ENCODE data around the gene TRIM71. TPM values are rescaled to one million over a fixed set of nuclear protein-coding genes. Genes with fewer than 3 reads are reported as not detected.

Gene TRIM71
- total and polyA plus RNA-seq, 2 of the 13 experiments (the other 11 are each of a cell fraction or from before 2014, with no cell fraction given): 21.7 to 76.9 TPM

DNA sequence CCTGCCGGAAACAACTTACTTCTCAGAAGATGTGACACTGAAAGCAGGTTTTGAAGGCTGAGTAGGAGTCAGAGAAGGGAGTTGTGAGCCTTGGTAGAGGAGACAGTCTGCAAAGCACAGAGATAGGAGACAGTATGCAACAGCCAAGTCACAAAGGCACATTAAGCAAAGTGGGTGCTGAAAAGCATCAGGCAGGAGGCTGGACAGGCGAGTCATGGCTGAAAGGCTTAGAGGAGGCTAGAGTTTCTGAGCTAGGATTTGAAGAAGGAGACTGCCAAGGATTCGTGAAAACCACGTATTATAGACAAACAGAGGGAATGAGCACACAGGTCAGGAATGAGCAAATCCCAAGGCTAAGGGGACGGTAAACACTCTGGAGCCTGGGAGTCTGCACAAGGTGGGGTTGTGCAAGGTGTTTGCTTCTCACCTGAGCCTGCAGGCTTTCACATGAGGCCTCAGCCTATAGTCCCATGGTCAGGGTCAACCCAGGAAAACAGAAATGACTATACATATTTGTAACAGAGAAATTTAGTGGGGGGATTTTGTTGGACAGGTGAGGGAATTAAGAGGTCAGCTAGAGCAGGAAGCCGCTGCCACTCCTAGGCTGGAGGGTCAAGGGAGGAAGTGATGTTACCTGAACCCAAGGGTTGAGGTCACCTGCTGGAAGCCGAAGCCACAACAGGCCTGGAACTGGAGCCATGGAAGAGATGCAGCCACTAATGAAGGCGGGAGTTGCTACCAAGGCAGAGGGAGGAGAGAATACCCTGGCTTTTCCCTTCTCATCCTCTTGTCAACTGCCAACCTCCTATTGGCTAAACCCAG is 23.1 kb upstream of the TRIM71 start (continued):
- TF ChIP-seq, protein P1, sequence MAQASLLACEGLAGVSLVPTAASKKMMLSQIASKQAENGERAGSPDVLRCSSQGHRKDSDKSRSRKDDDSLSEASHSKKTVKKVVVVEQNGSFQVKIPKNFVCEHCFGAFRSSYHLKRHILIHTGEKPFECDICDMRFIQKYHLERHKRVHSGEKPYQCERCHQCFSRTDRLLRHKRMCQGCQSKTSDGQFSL (CRISPR knock-in tag; IDR thresholded peaks at IDR 0.05): no peak
- TF ChIP-seq BHLHE40 (IDR thresholded peaks at IDR 0.05; ENCODE audit: low read length) (0 out of 2 replicates have a peak, but pooled peaks have one; percentile 32), RCOR2 (CRISPR knock-in tag; IDR thresholded peaks at IDR 0.05) (0 out of 2 replicates have a peak, but pooled peaks have one; percentile 31), THAP11 (CRISPR knock-in tag; IDR thresholded peaks at IDR 0.05) (peak; percentile 33; the same call in 1 of the 2 replicates), TRIM24 (CRISPR knock-in tag; IDR thresholded peaks at IDR 0.05) (no peak), FLYWCH1 (CRISPR knock-in tag; IDR thresholded peaks at IDR 0.05) (0 out of 2 replicates have a peak, but pooled peaks have one; percentile 10), NFYB (CRISPR knock-in tag; IDR thresholded peaks at IDR 0.05) (no peak), ZKSCAN5 (CRISPR knock-in tag; IDR thresholded peaks at IDR 0.05) (0 out of 2 replicates have a peak, but pooled peaks have one; percentile 52), NCOA2 (CRISPR knock-in tag; IDR thresholded peaks at IDR 0.05) (peak; percentile 95), ZNF629 (CRISPR knock-in tag; conservative IDR thresholded peaks at IDR 0.05) (0 out of 2 replicates have a peak, but pooled peaks have one; percentile 8), HNF4A (CRISPR knock-in tag; IDR thresholded peaks at IDR 0.05) (peak; percentile 90), FOXA1 (IDR thresholded peaks at IDR 0.05) (no peak), FOXA1 (CRISPR knock-in tag; IDR thresholded peaks at IDR 0.05) (peak; percentile 82), STAG1 (CRISPR knock-in tag; IDR thresholded peaks at IDR 0.05) (peak; percentile 13), SRSF9 (IDR thresholded peaks at IDR 0.05; ENCODE audit: borderline replicate concordance, insufficient read depth, low read depth, low read length, poor library complexity, severe bottlenecking) (no peak), DMAP1 (CRISPR knock-in tag; IDR thresholded peaks at IDR 0.05) (0 out of 2 replicates have a peak, but pooled peaks have one; percentile 19), ZNF350 (CRISPR knock-in tag; IDR thresholded peaks at IDR 0.05; ENCODE audit: borderline replicate concordance, low read depth) (peak; percentile 64; the same call in 1 of the 2 replicates), GATAD2A (CRISPR knock-in tag; IDR thresholded peaks at IDR 0.05) (peak; percentile 93), TBX3 (IDR thresholded peaks at IDR 0.05; ENCODE audit: borderline replicate concordance) (peak; percentile 47; the same call in 1 of the 2 replicates), NCOA1 (CRISPR knock-in tag; IDR thresholded peaks at IDR 0.05) (peak; percentile 96; the same call in 1 of the 2 replicates), EHMT2 (IDR thresholded peaks at IDR 0.05; ENCODE audit: borderline replicate concordance, low read depth, low read length) (0 out of 2 replicates have a peak, but pooled peaks have one; percentile 31)
- TF ChIP-seq, protein P2, sequence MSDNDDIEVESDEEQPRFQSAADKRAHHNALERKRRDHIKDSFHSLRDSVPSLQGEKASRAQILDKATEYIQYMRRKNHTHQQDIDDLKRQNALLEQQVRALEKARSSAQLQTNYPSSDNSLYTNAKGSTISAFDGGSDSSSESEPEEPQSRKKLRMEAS (IDR thresholded peaks at IDR 0.05): peak; percentile 70
- TF ChIP-seq, protein P3, sequence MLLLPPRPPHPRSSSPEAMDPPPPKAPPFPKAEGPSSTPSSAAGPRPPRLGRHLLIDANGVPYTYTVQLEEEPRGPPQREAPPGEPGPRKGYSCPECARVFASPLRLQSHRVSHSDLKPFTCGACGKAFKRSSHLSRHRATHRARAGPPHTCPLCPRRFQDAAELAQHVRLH (CRISPR knock-in tag; IDR thresholded peaks at IDR 0.05; ENCODE audit: borderline replicate concordance, low read depth): no peak
- TF ChIP-seq, protein P4, sequence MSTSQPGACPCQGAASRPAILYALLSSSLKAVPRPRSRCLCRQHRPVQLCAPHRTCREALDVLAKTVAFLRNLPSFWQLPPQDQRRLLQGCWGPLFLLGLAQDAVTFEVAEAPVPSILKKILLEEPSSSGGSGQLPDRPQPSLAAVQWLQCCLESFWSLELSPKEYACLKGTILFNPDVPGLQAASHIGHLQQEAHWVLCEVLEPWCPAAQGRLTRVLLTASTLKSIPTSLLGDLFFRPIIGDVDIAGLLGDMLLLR (CRISPR knock-in tag; IDR thresholded peaks at IDR 0.05): peak; percentile 25; the same call in 1 of the 2 replicates
- TF ChIP-seq, protein P5, sequence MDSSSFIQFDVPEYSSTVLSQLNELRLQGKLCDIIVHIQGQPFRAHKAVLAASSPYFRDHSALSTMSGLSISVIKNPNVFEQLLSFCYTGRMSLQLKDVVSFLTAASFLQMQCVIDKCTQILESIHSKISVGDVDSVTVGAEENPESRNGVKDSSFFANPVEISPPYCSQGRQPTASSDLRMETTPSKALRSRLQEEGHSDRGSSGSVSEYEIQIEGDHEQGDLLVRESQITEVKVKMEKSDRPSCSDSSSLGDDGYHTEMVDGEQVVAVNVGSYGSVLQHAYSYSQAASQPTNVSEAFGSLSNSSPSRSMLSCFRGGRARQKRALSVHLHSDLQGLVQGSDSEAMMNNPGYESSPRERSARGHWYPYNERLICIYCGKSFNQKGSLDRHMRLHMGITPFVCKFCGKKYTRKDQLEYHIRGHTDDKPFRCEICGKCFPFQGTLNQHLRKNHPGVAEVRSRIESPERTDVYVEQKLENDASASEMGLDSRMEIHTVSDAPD (CRISPR knock-in tag; IDR thresholded peaks at IDR 0.05): 0 out of 2 replicates have a peak, but pooled peaks have one; percentile 32
- TF ChIP-seq, protein P6, sequence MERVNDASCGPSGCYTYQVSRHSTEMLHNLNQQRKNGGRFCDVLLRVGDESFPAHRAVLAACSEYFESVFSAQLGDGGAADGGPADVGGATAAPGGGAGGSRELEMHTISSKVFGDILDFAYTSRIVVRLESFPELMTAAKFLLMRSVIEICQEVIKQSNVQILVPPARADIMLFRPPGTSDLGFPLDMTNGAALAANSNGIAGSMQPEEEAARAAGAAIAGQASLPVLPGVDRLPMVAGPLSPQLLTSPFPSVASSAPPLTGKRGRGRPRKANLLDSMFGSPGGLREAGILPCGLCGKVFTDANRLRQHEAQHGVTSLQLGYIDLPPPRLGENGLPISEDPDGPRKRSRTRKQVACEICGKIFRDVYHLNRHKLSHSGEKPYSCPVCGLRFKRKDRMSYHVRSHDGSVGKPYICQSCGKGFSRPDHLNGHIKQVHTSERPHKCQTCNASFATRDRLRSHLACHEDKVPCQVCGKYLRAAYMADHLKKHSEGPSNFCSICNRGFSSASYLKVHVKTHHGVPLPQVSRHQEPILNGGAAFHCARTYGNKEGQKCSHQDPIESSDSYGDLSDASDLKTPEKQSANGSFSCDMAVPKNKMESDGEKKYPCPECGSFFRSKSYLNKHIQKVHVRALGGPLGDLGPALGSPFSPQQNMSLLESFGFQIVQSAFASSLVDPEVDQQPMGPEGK (CRISPR knock-in tag; IDR thresholded peaks at IDR 0.05): peak; percentile 59; the same call in 1 of the 2 replicates

Data from HepG2 (cell line).